Nephron (organoid): ENCODE measurements around the gene PTPRN2.

Experiments
- H3K27ac Mint-ChIP-seq, 3 experiments: 2 replicates each; pipeline ENCODE4 v1.8.0; 2020; ENCODE audit warnings: mixed read lengths in 3 of 3, mild to moderate bottlenecking in 2 of 3, moderate library complexity in 1 of 3
- H3K27me3 Mint-ChIP-seq: 2 replicates; pipeline ENCODE4 v1.8.0; 2021; ENCODE audit warnings: low read depth, mild to moderate bottlenecking, moderate library complexity, mixed read lengths
- H3K36me3 Mint-ChIP-seq: 2 replicates; pipeline ENCODE4 v1.8.0; 2020; ENCODE audit warnings: low read depth, mixed read lengths
- H3K4me1 Mint-ChIP-seq: 2 replicates; pipeline ENCODE4 v1.8.0; 2020; ENCODE audit warnings: mixed read lengths
- H3K4me3 Mint-ChIP-seq, 3 experiments: 2 replicates each; pipeline ENCODE4 v1.8.0; 2020; ENCODE audit warnings: mild to moderate bottlenecking in 3 of 3, mixed read lengths in 3 of 3, moderate library complexity in 2 of 3
- H3K9me3 Mint-ChIP-seq: 2 replicates; pipeline ENCODE4 v1.8.0; 2020; ENCODE audit warnings: mixed read lengths
- TF ChIP-seq, protein P1 (sequence below), 3 experiments: fragments of 200-600 bp; sonication (generic); IDR thresholded peaks; one replicate each; pipeline ENCODE4 v1.5.0; 2021; ENCODE audit warnings: antibody characterized with exemption in 3 of 3; ENCODE audit not compliant: unreplicated experiment in 3 of 3

PTPRN2 gene

DNA sequence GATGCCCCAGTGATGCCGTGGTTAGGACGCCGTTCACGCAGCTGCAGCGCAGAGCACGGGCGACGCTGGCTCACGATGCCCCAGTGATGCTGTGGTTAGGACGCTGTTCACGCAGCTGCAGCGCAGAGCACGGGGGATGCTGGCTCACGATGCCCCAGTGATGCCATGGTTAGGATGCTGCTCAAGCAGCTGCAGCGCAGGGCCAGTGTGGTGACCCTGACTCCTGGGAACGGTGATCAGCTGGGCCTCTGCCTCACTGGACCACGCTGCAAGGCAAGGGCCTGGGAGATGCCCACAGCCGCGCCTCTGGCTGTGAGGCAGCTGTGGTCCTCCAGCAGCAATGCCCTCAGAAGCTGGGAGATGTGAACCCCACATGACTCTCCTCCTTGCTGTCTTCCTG lies 970.2 kb downstream of the PTPRN2 start:
- Mint-ChIP-seq H3K4me1 (peaks cover 27% of the 10 kb centered on the region), H3K27me3 (peaks cover 22% of the 10 kb centered on the region), H3K9me3 (no peaks in the 10 kb centered on the region), H3K36me3 (no peaks in the 10 kb centered on the region), H3K4me3 (no peak overlapping the region), H3K27ac (no peak overlapping the region)
- TF ChIP-seq, protein P1, sequence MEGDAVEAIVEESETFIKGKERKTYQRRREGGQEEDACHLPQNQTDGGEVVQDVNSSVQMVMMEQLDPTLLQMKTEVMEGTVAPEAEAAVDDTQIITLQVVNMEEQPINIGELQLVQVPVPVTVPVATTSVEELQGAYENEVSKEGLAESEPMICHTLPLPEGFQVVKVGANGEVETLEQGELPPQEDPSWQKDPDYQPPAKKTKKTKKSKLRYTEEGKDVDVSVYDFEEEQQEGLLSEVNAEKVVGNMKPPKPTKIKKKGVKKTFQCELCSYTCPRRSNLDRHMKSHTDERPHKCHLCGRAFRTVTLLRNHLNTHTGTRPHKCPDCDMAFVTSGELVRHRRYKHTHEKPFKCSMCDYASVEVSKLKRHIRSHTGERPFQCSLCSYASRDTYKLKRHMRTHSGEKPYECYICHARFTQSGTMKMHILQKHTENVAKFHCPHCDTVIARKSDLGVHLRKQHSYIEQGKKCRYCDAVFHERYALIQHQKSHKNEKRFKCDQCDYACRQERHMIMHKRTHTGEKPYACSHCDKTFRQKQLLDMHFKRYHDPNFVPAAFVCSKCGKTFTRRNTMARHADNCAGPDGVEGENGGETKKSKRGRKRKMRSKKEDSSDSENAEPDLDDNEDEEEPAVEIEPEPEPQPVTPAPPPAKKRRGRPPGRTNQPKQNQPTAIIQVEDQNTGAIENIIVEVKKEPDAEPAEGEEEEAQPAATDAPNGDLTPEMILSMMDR (IDR thresholded peaks at IDR 0.05; ENCODE audit: unreplicated experiment in 3 of 3) = no peak

DNA sequence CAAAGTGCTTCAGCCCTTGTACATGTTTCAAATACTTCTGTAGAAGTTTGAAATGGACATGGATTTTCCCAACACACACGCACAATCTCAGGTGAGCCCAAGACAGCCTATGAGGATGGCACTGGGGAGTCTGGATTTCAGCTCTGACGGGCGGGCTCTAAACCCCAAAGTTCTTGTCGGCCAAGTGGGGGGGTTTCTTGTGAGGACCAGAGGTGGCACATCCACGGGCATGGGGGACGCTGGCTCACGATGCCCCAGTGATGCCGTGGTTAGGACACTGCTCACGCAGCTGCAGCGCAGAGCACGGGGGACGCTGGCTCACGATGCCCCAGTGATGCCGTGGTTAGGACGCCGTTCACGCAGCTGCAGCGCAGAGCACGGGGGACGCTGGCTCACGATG lies 970.7 kb downstream of the PTPRN2 start:
- H3K9me3 Mint-ChIP-seq = no peaks in the 10 kb centered on the region
- peak overlapping the region in 1 of 3 experiments; percentile 58 for H3K27ac Mint-ChIP-seq
- H3K4me3 Mint-ChIP-seq = no peak overlapping the region
- H3K36me3 Mint-ChIP-seq = no peaks in the 10 kb centered on the region
- TF ChIP-seq, protein P1 (IDR thresholded peaks at IDR 0.05; ENCODE audit: unreplicated experiment in 3 of 3) = no peak
- H3K4me1 Mint-ChIP-seq = peaks cover 31% of the 10 kb centered on the region
- H3K27me3 Mint-ChIP-seq = peaks cover 26% of the 10 kb centered on the region

DNA sequence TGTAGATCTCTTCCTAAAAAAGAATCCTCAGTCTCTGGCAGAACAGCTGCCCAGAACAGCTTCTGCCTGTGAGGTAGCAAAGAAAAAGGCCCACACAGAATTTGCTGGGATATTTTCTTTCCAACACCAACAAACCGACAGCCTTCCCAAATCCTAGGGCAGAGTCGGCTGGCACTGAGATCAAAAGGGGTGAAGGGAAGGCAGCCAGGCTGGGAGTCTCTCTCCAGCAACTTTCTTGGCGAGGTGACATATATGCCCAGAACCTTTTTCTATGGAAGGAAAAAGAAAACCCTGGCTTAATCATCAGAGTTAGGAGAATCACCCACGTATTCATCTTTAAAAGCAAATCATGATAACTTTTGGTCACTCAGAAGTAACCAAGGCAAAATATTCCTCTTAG lies 971.2 kb downstream of the PTPRN2 start:
- TF ChIP-seq, protein P1 (IDR thresholded peaks at IDR 0.05; ENCODE audit: unreplicated experiment in 3 of 3) = no peak
- Mint-ChIP-seq H3K9me3 (no peaks in the 10 kb centered on the region), H3K27ac (peak overlapping the region in 2 of 3 experiments; percentile 11 to 58), H3K36me3 (no peaks in the 10 kb centered on the region), H3K4me3 (no peak overlapping the region), H3K27me3 (peaks cover 26% of the 10 kb centered on the region), H3K4me1 (peaks cover 31% of the 10 kb centered on the region)

DNA sequence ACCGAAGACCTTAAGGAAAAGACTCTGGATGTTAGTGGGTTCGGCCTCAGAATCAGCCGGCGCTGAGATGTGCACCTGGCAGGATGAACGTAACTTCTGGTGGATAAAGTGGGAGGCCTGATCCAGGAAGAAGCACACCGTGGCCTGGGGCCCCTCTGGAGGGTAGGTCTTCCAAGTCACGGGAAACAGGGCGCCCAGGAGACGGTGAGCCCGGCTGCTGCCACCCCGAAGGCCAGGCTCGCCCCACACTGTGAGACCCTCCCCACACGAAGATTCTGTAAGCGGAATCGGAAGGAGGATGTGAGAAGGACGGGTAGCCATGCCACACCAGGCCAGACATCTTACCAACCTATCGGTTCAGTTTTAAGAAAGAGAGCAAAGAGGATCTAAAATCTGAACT lies 971.8 kb downstream of the PTPRN2 start:
- H3K36me3 Mint-ChIP-seq = no peaks in the 10 kb centered on the region
- H3K4me3 Mint-ChIP-seq = no peak overlapping the region
- H3K4me1 Mint-ChIP-seq = peaks cover 31% of the 10 kb centered on the region

DNA sequence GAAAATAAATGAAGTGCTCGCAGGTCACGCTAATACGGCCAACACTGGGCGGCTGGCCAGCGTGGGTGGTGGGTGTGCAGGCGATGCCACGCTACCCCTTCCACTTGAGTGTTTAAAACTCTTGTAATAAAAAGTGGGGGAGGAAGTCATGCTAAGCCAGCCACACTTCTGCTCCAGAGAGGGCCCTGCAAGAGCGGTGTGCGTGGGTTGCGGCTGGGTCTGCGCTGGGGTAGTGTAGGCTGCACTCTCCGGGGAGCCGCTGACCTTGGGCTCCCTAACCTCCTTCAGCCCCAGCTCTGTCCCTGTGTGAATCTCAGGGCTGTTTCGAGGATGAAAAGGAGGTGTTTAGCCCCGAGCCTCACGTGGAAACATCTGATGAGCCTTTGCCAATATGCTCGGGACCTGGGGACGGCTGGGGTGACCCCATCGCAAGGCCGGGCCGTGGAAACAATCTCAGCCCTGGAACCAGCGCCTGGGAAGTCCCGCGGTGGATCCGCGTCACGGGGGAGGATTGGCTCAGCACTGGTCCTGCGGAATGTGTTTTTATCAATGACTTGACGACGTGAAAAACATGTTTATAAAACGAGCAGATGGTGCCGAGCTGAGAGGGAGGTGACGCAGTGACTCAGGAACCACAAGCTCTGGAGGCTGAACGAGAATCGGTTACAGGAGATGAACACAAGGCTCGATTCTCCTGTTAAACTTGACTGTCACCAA lies 972.4 kb downstream of the PTPRN2 start:
- Mint-ChIP-seq H3K27me3 (peaks cover 26% of the 10 kb centered on the region), H3K36me3 (no peaks in the 10 kb centered on the region), H3K27ac (peak overlapping the region in 2 of 3 experiments; percentile 38 to 74), H3K4me1 (peaks cover 31% of the 10 kb centered on the region), H3K9me3 (no peaks in the 10 kb centered on the region), H3K4me3 (peak overlapping the region; percentile 1 to 61 (median 29))
- TF ChIP-seq, protein P1 (IDR thresholded peaks at IDR 0.05; ENCODE audit: unreplicated experiment in 3 of 3) = no peak

More for the DNA sequence above, 971.8 kb downstream of the PTPRN2 start:
- peak overlapping the region in 1 of 3 experiments; percentile 58 for H3K27ac Mint-ChIP-seq
- peaks cover 26% of the 10 kb centered on the region for H3K27me3 Mint-ChIP-seq
- TF ChIP-seq, protein P1 (IDR thresholded peaks at IDR 0.05; ENCODE audit: unreplicated experiment in 3 of 3) = no peak
- H3K9me3 Mint-ChIP-seq = no peaks in the 10 kb centered on the region
